ENCODE data around the gene FBXL20. TPM values are rescaled to one million over a fixed set of nuclear protein-coding genes. Genes with fewer than 3 reads are reported as not detected.

The FBXL20 gene
- total and polyA plus RNA-seq, 4 donors, result 2.9 to 29.8 (median 13.1) TPM

GRCh38 chr17:39205112-39205526 lies 196.3 kb downstream of the FBXL20 start:
- intact Hi-C loops (cut with DNase I), result no loop called here
- peaks cover 0 to 2% of the 10 kb centered on the region in 2 donors for H3K4me1 ChIP-seq (ENCODE audit: control insufficient read depth in 1 of 2, insufficient read depth in 2 of 2, low read length in 2 of 2)
- no peaks in the 10 kb centered on the region for H3K27me3 ChIP-seq (ENCODE audit: control insufficient read depth in 1 of 2, insufficient read depth in 2 of 2, low read length in 1 of 2)
- ATAC-seq (ENCODE audit: low FRiP score), result no peak
- no peak overlapping the region for H3K4me3 ChIP-seq (ENCODE audit: low read length in 2 of 2)
- DNase-seq, result no peak
- WGBS, 2 donors, result 72 to 76% methylated on average over 3 of the region's 3 CpGs
- no peak overlapping the region for H3K27ac ChIP-seq (ENCODE audit: low read depth in 1 of 2, low read length in 2 of 2)
- H3K36me3 ChIP-seq (ENCODE audit: control insufficient read depth in 1 of 2, insufficient read depth in 2 of 2, low read length in 1 of 2), result peaks cover 0 to 3% of the 10 kb centered on the region in 2 donors
- no peaks in the 10 kb centered on the region for H3K9me3 ChIP-seq (ENCODE audit: control insufficient read depth, low read length)

- ATAC-seq (ENCODE audit: low FRiP score) (no peak), DNase-seq (no peak)
- H3K27me3 ChIP-seq (ENCODE audit: control insufficient read depth in 1 of 2, insufficient read depth in 2 of 2, low read length in 1 of 2), result no peaks in the 10 kb centered on the region
- intact Hi-C loops (cut with DNase I), result no loop called here
- peaks cover 0 to 3% of the 10 kb centered on the region in 2 donors for H3K36me3 ChIP-seq (ENCODE audit: control insufficient read depth in 1 of 2, insufficient read depth in 2 of 2, low read length in 1 of 2)
- H3K4me3 ChIP-seq (ENCODE audit: low read length in 2 of 2), result no peak overlapping the region
- H3K4me1 ChIP-seq (ENCODE audit: control insufficient read depth in 1 of 2, insufficient read depth in 2 of 2, low read length in 2 of 2), result peaks cover 0 to 2% of the 10 kb centered on the region in 2 donors
- H3K27ac ChIP-seq (ENCODE audit: low read depth in 1 of 2, low read length in 2 of 2), result no peak overlapping the region
- no peaks in the 10 kb centered on the region for H3K9me3 ChIP-seq (ENCODE audit: control insufficient read depth, low read length)
- WGBS, 2 donors, result 79 to 83% methylated on average over 8 of the region's 8 CpGs
Observed at GRCh38 chr17:39204245-39204644, 197.2 kb downstream of the FBXL20 start.

Other genes with a start within 250 kb of the FBXL20 start
- gene PLXDC1, start 250.0 kb downstream of the FBXL20 start, total RNA-seq, result 10 to 100 TPM in 1 of 2 donors, 1 to 10 TPM in 1; 7.2 to 39.1 TPM
- gene PLXDC1, start 250.0 kb downstream of the FBXL20 start, polyA plus RNA-seq, result 1 to 10 TPM; 1.7 to 2.5 TPM
- under 1 TPM in 1 of 2 donors, not detected in 1; 0.54 TPM for gene ARL5C, start 235.5 kb downstream of the FBXL20 start, total RNA-seq
- gene ARL5C, start 235.5 kb downstream of the FBXL20 start, polyA plus RNA-seq, result not detected
- gene CACNB1, start 204.0 kb downstream of the FBXL20 start, total RNA-seq, result 10 to 100 TPM; 29.6 to 31.6 TPM
- gene CACNB1, start 204.0 kb downstream of the FBXL20 start, polyA plus RNA-seq, result 10 to 100 TPM in 1 of 2 donors, 1 to 10 TPM in 1; 1.9 to 50.6 TPM
- gene RPL19, start 201.3 kb downstream of the FBXL20 start, total RNA-seq, result 1,000 to 10,000 TPM; 1,206 to 1,264 TPM
- 1,000 to 10,000 TPM; 2,950 to 3,759 TPM for gene RPL19, start 201.3 kb downstream of the FBXL20 start, polyA plus RNA-seq
- 10 to 100 TPM; 29.2 to 53.3 TPM for gene STAC2, start 175.7 kb downstream of the FBXL20 start, total RNA-seq
- 1 to 10 TPM; 2.0 to 4.7 TPM for gene STAC2, start 175.7 kb downstream of the FBXL20 start, polyA plus RNA-seq
- gene MED1, start 49.6 kb upstream of the FBXL20 start, total RNA-seq, result 10 to 100 TPM; 30.8 to 35.0 TPM
- gene MED1, start 49.6 kb upstream of the FBXL20 start, polyA plus RNA-seq, result 1 to 10 TPM; 4.4 to 7.8 TPM
- 10 to 100 TPM; 47.4 to 71.1 TPM for gene CDK12, start 59.9 kb upstream of the FBXL20 start, total RNA-seq
- 1 to 10 TPM; 7.3 to 9.7 TPM for gene CDK12, start 59.9 kb upstream of the FBXL20 start, polyA plus RNA-seq
- not detected for gene NEUROD2, start 206.3 kb upstream of the FBXL20 start, total RNA-seq
- gene NEUROD2, start 206.3 kb upstream of the FBXL20 start, polyA plus RNA-seq, result not detected
- gene PPP1R1B, start 225.3 kb upstream of the FBXL20 start, total RNA-seq, result 1 to 10 TPM; 1.0 to 2.5 TPM
- gene PPP1R1B, start 225.3 kb upstream of the FBXL20 start, polyA plus RNA-seq, result 10 to 100 TPM in 1 of 2 donors, not detected in 1; 13.5 TPM
- 10 to 100 TPM; 34.7 to 58.1 TPM for gene STARD3, start 235.5 kb upstream of the FBXL20 start, total RNA-seq
- gene STARD3, start 235.5 kb upstream of the FBXL20 start, polyA plus RNA-seq, result 10 to 100 TPM; 35.7 to 72.4 TPM

Measured in aorta (tissue), 5 donors.